ENCODE data around the gene FAM156B.
"Not testable (repeated sequence)": the region's sequence is repeated elsewhere in the genome, so short reads cannot be mapped to it uniquely, and the experiment has no call there.

The FAM156B gene, protein sequence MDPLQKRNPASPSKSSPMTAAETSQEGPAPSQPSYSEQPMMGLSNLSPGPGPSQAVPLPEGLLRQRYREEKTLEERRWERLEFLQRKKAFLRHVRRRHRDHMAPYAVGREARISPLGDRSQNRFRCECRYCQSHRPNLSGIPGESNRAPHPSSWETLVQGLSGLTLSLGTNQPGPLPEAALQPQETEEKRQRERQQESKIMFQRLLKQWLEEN

DNA sequence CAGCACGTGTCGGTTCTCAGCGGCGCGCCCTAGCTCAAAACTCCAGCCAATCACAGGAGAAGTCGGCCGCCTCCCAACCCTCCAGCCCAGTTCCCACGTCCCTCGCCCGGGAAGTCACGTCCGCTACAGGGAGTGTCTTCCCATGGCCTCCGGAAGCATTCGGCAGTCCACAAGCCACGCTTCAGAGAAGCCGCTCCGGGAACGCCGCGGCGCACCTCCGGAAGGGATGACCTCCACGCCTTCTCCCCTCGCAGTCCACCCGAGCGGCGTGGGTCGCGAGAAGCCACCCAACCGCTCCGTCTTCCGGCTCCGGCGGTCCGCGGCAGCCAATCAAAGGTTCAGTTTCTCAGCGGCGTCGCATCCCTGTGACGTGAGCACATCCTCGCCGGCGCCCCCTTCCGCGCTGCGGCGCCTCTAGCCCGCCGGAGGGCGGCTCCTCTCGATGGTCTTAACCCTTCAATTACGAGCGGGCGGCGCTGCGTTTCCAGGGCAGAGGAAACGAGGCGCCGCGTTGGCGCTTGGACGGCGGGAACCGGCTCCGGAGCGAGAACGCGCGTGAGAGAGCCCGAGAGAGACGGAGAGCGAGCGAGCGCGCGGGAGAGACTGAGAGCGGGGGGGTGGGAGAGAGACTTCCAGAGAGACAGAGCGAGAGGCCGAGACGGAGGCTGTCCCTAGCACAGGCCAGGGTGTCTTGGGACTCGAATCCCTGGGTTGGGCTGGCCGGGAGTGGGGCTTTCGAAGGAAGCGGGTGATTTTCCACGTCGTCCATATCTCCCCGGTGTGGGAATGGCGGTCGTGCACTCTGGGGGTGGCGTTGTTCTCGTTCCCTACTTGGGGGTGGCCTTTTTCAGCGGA lies at the start of gene FAM156B:
FAM156B (plus strand) TSS at position 476 of the 855 bp plus-strand sequence. CDS start 9,896 bp downstream, outside the sequence.
- not testable (repeated sequence) for DNase-seq

- no peak for DNase-seq
Observed at GRCh38 chrX:52852110-52852860, 44.8 kb upstream of the FAM156B start.

- not testable (repeated sequence) for DNase-seq
Observed at GRCh38 chrX:52856991-52857525, 40.1 kb upstream of the FAM156B start.

DNA sequence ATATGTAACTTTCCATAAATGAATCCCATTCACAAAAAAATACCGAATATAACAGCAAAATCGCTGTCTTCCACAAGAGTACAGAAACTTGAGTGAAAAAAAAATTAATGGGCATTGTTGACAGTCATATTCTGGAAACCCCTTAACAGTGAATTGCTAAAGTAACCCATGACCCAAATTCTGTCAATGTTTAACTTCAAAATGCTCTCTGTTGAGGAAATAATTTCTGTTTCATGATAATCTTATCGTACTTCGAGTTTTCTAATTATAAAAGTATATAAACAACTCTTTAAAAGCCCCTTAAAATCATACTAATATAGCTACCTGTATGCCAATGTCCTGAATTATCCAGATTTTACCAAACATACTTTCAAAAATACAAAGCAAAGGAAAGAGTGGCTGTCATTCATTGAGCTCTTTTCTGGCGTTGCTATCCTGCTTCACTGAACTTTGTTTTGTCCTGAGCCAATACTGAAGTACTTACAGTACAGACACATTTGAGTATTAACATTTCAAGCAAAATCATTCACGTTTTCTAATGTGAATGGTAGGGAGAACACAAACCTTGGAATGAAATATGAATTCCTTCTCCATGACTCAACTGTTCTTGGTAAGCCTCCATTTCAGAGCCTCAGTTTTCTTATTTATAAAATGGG lies 31.7 kb upstream of the FAM156B start:
- no peak for DNase-seq

DNA sequence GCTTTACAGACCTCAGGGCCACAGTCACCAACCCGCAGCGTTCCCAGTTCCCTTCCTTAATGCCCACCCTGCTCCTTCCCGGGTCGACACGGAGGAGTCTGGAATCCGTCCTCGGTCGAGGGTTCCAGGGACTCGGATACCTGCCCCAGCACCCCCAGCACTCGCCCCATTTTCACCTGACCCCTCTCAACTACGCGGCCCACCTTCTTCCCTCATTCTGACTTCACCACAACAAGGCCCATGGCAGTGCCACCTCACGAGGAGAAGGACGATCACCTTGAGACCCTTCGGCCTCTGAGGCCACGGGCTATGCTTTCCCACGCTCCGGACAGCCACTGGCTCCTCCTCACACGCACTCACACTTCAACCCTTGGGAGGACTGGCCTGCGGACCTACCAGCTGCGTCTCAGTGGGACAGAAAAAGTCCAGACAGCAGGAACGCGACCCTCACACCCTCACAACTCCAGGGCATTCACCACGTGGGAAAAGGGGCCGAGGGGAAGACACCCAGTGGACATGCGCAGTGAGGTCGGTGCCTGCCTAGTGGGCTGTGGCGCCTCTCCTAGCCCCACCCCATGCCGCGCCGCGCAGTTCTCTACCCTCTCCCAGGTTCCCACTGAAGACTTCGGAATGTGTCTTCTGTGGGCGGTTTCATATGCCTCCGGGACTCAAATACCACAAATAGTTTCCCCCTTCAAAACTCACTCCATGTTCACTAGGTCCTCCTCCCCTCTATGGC lies 29.4 kb upstream of the FAM156B start, which contains the start of gene XAGE3:
XAGE3 (minus strand) TSS at position 474 of the 739 bp plus-strand sequence. CDS start 950 bp downstream, outside the sequence.
- DNase-seq = no peak

- DNase-seq = no peak
Observed at GRCh38 chrX:52870046-52870445, 27.1 kb upstream of the FAM156B start.

DNA sequence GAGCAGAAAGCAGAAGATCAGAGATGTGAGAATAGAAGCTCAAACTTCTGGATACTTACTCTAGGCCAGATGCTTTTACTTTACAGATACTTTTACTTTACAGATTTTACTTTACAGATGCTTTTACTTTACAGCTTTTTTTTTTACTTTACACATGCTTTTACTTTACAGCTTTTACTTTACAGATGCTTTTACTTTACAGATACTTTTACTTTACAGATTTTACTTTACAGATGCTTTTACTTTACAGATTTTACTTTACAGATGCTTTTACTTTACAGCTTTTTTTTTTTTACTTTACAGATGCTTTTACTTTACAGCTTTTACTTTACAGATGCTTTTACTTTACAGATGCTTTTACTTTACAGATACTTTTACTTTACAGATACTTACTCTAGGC lies 23.3 kb upstream of the FAM156B start:
- DNase-seq = not testable (repeated sequence)

- DNase-seq = no peak
Observed at GRCh38 chrX:52874661-52875060, 22.5 kb upstream of the FAM156B start.

- not testable (repeated sequence) for DNase-seq
Observed at GRCh38 chrX:52875436-52875835, 21.7 kb upstream of the FAM156B start.

- DNase-seq = not testable (repeated sequence)
Observed at GRCh38 chrX:52876386-52876785, 20.7 kb upstream of the FAM156B start.

- DNase-seq = not testable (repeated sequence)
Observed at GRCh38 chrX:52887459-52887858, 9.7 kb upstream of the FAM156B start.

- DNase-seq = not testable (repeated sequence)
Observed at GRCh38 chrX:52888090-52888489, 9.0 kb upstream of the FAM156B start.

GRCh38 chrX:52896438-52896837 lies 692 bp upstream of the FAM156B start:
- not testable (repeated sequence) for DNase-seq

GRCh38 chrX:52905531-52905930 lies 8.4 kb downstream of the FAM156B start:
- not testable (repeated sequence) for DNase-seq

- DNase-seq = not testable (repeated sequence)
Observed at GRCh38 chrX:52906072-52906471, 8.9 kb downstream of the FAM156B start.

DNA sequence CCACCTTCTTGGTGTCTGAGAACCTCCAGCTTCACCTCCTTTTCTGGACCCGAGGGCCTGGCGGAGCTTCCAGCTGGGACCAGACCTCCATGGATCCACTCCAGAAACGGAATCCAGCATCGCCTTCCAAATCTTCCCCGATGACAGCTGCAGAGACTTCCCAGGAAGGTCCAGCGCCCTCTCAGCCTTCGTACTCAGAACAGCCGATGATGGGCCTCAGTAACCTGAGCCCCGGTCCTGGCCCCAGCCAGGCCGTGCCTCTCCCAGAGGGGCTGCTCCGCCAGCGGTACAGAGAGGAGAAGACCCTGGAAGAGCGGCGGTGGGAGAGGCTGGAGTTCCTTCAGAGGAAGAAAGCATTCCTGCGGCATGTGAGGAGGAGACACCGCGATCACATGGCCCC lies 10.0 kb downstream of the FAM156B start:
- DNase-seq = not testable (repeated sequence)

GRCh38 chrX:52907900-52908299 lies 10.8 kb downstream of the FAM156B start:
- not testable (repeated sequence) for DNase-seq

GRCh38 chrX:52909313-52909969 lies 12.3 kb downstream of the FAM156B start:
- not testable (repeated sequence) for DNase-seq

DNA sequence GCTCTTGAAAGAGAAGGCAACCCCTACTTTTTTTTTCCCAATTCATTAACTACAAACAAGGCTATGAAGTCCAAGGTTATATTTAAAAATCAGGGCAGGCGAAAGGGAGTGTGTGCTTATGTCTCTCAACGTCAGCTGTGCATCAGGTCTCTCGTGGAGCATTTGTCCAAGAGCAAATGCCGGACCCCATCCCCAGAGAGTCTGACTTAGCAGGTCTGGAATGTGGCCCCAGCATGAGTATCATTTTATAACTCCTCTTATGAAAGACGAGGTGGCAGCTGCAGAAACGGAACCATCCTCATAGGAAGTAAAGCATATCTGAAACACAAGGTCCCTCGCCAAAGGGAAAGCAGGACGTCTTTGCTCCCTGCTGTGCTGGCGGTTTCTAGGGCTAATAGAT lies 16.6 kb downstream of the FAM156B start:
- not testable (repeated sequence) for DNase-seq

DNA sequence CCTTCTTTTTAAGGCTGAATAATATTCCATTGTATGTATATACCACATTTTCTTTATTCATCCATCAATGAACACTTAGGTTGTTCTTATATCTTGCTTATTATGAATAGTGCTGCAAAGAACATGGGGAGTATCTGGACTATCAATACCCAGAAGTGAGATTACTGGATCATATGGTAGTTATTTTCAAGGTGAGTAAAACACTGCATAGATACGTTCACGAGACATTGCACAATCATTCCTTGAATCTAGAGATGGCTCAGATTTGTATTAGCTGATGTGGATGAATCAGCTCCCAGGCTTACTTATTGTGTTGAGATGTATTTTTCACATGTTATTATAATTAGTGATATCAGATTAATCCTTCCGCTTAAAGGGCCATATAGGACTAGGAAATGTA lies 17.6 kb downstream of the FAM156B start:
- DNase-seq = not testable (repeated sequence)

- peak in 1 of 2 donors; percentile 22 for DNase-seq
Observed at GRCh38 chrX:52923781-52924241, 26.7 kb downstream of the FAM156B start.
